ENCODE data around the gene ADCK1.
"Not testable (repeated sequence)": the region's sequence is repeated elsewhere in the genome, so short reads cannot be mapped to it uniquely, and the experiment has no call there.

Gene ADCK1

GRCh38 chr14:77955816-77956484 is 156.0 kb downstream of the ADCK1 start:
- DNase-seq (ENCODE audit: low spot score) = no peak

- not testable (repeated sequence) for DNase-seq (ENCODE audit: low spot score)
Observed at GRCh38 chr14:77959686-77960085, 159.8 kb downstream of the ADCK1 start.

GRCh38 chr14:77961847-77962580 is 162.1 kb downstream of the ADCK1 start:
- DNase-seq (ENCODE audit: low spot score) = no peak

- no peak for DNase-seq (ENCODE audit: low spot score)
Observed at GRCh38 chr14:77962731-77963520, 163.0 kb downstream of the ADCK1 start.

- DNase-seq (ENCODE audit: low spot score) = no peak
Observed at GRCh38 chr14:77964586-77964985, 164.7 kb downstream of the ADCK1 start.

GRCh38 chr14:77965050-77965449 is 165.1 kb downstream of the ADCK1 start:
- DNase-seq (ENCODE audit: low spot score) = no peak

GRCh38 chr14:77965919-77966435 is 166.1 kb downstream of the ADCK1 start:
- DNase-seq (ENCODE audit: low spot score) = no peak

GRCh38 chr14:77967110-77967509 is 167.2 kb downstream of the ADCK1 start:
- no peak for DNase-seq (ENCODE audit: low spot score)

- no peak for DNase-seq (ENCODE audit: low spot score)
Observed at GRCh38 chr14:77970646-77971045, 170.7 kb downstream of the ADCK1 start.

- DNase-seq (ENCODE audit: low spot score) = no peak
Observed at GRCh38 chr14:77973246-77973645, 173.3 kb downstream of the ADCK1 start.

- no peak for DNase-seq (ENCODE audit: low spot score)
Observed at GRCh38 chr14:77976591-77976990, 176.7 kb downstream of the ADCK1 start.

- DNase-seq (ENCODE audit: low spot score) = no peak
Observed at GRCh38 chr14:77979171-77979570, 179.3 kb downstream of the ADCK1 start.

GRCh38 chr14:77979666-77980351 is 179.9 kb downstream of the ADCK1 start:
- DNase-seq (ENCODE audit: low spot score) = no peak

GRCh38 chr14:77980475-77981321 is 180.8 kb downstream of the ADCK1 start:
- no peak for DNase-seq (ENCODE audit: low spot score)
